ENCODE data around the gene KCNH4. TPM values are rescaled to one million over a fixed set of nuclear protein-coding genes. Genes with fewer than 3 reads are reported as not detected.

The KCNH4 gene
- total RNA-seq, 1 experiment from 2014 or later = 1.5 TPM

GRCh38 chr17:42160531-42160910 lies 20.4 kb downstream of the KCNH4 start:
- DNase-seq (ENCODE audit: low read depth, low spot score) (no peak), ATAC-seq (no peak)
- ChIA-PET CTCF (no interaction called here), POLR2A (no interaction called here)
- no TSS peak for BruUV-seq (replicated peaks)
- Histone ChIP-seq H3K27me3 (ENCODE audit: control insufficient read depth, insufficient read depth, low read length) (no peaks in the 10 kb centered on the region), H3K36me3 (ENCODE audit: control insufficient read depth, insufficient read depth, low read length) (no peaks in the 10 kb centered on the region), H3K4me1 (ENCODE audit: control insufficient read depth, insufficient read depth, low read length) (no peaks in the 10 kb centered on the region), H3K4me3 (ENCODE audit: low read depth in 2 of 2, low read length in 2 of 2) (no peak overlapping the region), H3K9me3 (ENCODE audit: control insufficient read depth, insufficient read depth, low read depth, low read length) (no peaks in the 10 kb centered on the region), H3K27ac (ENCODE audit: low read length) (no peak overlapping the region)
- TF ChIP-seq POLR2AphosphoS5 (IDR thresholded peaks at IDR 0.05; ENCODE audit: low read depth, low read length) (no peak), TCF7L2 (IDR thresholded peaks at IDR 0.05; ENCODE audit: low read depth, low read length) (no peak)
- TF ChIP-seq, protein P1, sequence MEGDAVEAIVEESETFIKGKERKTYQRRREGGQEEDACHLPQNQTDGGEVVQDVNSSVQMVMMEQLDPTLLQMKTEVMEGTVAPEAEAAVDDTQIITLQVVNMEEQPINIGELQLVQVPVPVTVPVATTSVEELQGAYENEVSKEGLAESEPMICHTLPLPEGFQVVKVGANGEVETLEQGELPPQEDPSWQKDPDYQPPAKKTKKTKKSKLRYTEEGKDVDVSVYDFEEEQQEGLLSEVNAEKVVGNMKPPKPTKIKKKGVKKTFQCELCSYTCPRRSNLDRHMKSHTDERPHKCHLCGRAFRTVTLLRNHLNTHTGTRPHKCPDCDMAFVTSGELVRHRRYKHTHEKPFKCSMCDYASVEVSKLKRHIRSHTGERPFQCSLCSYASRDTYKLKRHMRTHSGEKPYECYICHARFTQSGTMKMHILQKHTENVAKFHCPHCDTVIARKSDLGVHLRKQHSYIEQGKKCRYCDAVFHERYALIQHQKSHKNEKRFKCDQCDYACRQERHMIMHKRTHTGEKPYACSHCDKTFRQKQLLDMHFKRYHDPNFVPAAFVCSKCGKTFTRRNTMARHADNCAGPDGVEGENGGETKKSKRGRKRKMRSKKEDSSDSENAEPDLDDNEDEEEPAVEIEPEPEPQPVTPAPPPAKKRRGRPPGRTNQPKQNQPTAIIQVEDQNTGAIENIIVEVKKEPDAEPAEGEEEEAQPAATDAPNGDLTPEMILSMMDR (IDR thresholded peaks at IDR 0.05) = no peak
- in situ Hi-C loops (cut with HindIII; ENCODE audit: low pct_unique_long_range_greater_than_20kb, low sequenced_read_pairs) = no loop called here
- intact Hi-C loops (cut with micrococcal nuclease; ENCODE audit: unreplicated experiment) = no loop called here

GRCh38 chr17:42159796-42160530 lies 21.0 kb downstream of the KCNH4 start:
- Histone ChIP-seq H3K4me1 (ENCODE audit: control insufficient read depth, insufficient read depth, low read length) (no peaks in the 10 kb centered on the region), H3K27me3 (ENCODE audit: control insufficient read depth, insufficient read depth, low read length) (no peaks in the 10 kb centered on the region), H3K36me3 (ENCODE audit: control insufficient read depth, insufficient read depth, low read length) (no peaks in the 10 kb centered on the region), H3K9me3 (ENCODE audit: control insufficient read depth, insufficient read depth, low read depth, low read length) (no peaks in the 10 kb centered on the region), H3K27ac (ENCODE audit: low read length) (no peak overlapping the region), H3K4me3 (ENCODE audit: low read depth in 2 of 2, low read length in 2 of 2) (no peak overlapping the region)
- no peak for DNase-seq (ENCODE audit: low read depth, low spot score)
- ChIA-PET CTCF (no interaction called here), POLR2A (no interaction called here)
- no peak for ATAC-seq
- TF ChIP-seq, protein P2, sequence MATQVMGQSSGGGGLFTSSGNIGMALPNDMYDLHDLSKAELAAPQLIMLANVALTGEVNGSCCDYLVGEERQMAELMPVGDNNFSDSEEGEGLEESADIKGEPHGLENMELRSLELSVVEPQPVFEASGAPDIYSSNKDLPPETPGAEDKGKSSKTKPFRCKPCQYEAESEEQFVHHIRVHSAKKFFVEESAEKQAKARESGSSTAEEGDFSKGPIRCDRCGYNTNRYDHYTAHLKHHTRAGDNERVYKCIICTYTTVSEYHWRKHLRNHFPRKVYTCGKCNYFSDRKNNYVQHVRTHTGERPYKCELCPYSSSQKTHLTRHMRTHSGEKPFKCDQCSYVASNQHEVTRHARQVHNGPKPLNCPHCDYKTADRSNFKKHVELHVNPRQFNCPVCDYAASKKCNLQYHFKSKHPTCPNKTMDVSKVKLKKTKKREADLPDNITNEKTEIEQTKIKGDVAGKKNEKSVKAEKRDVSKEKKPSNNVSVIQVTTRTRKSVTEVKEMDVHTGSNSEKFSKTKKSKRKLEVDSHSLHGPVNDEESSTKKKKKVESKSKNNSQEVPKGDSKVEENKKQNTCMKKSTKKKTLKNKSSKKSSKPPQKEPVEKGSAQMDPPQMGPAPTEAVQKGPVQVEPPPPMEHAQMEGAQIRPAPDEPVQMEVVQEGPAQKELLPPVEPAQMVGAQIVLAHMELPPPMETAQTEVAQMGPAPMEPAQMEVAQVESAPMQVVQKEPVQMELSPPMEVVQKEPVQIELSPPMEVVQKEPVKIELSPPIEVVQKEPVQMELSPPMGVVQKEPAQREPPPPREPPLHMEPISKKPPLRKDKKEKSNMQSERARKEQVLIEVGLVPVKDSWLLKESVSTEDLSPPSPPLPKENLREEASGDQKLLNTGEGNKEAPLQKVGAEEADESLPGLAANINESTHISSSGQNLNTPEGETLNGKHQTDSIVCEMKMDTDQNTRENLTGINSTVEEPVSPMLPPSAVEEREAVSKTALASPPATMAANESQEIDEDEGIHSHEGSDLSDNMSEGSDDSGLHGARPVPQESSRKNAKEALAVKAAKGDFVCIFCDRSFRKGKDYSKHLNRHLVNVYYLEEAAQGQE (IDR thresholded peaks at IDR 0.05; ENCODE audit: insufficient read depth in 1 of 2, low read depth in 2 of 2, low read length in 1 of 2) = no peak
- TF ChIP-seq SIN3A (IDR thresholded peaks at IDR 0.05; ENCODE audit: borderline replicate concordance, insufficient read depth, low read depth, low read length) = no peak
- TF ChIP-seq POLR2AphosphoS5 (IDR thresholded peaks at IDR 0.05; ENCODE audit: low read depth, low read length) = no peak
- intact Hi-C loops (cut with micrococcal nuclease; ENCODE audit: unreplicated experiment) = no loop called here
- no TSS peak for BruUV-seq (replicated peaks)
- in situ Hi-C loops (cut with HindIII; ENCODE audit: low pct_unique_long_range_greater_than_20kb, low sequenced_read_pairs) = no loop called here

DNA sequence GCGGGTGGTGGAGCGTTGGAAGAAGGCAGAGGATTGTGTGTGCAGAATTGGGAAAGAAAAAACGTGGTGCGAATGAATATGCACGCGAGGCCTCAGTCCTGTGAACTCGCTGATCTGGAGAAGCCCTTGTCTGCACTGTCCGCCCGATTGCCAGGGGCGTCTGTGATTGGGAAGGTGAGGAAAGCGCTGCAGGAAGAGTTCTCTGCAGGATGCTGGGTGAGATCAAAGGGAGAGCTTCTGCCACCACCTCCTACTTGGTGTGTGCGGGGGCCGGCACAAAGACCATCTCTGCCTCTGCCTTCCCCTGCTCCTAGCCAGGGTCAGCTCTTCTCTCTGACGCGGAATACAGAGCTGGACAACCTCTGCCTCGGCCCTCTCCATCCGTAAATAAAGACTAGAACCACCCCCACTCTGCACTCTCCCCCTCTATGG lies 25.3 kb downstream of the KCNH4 start:
- intact Hi-C loops (cut with micrococcal nuclease; ENCODE audit: unreplicated experiment) (no loop called here), in situ Hi-C loops (cut with HindIII; ENCODE audit: low pct_unique_long_range_greater_than_20kb, low sequenced_read_pairs) (no loop called here)
- H3K27ac ChIP-seq (ENCODE audit: low read length) = peak overlapping the region; percentile 65
- POLR2A ChIA-PET = no interaction called here
- DNase-seq (ENCODE audit: low read depth, low spot score) = no peak
- CTCF ChIA-PET = no interaction called here
- ATAC-seq = no peak; the same call in 1 of the 2 replicates
- TF ChIP-seq, protein P2 (IDR thresholded peaks at IDR 0.05; ENCODE audit: insufficient read depth in 1 of 2, low read depth in 2 of 2, low read length in 1 of 2) = no peak
- TF ChIP-seq SIN3A (IDR thresholded peaks at IDR 0.05; ENCODE audit: borderline replicate concordance, insufficient read depth, low read depth, low read length) = no peak
- no peak for TF ChIP-seq TCF7L2 (IDR thresholded peaks at IDR 0.05; ENCODE audit: low read depth, low read length)
- TF ChIP-seq, protein P1 (IDR thresholded peaks at IDR 0.05) = no peak
- no peak for TF ChIP-seq POLR2AphosphoS5 (IDR thresholded peaks at IDR 0.05; ENCODE audit: low read depth, low read length)
- H3K36me3 ChIP-seq (ENCODE audit: control insufficient read depth, insufficient read depth, low read length) = no peaks in the 10 kb centered on the region; the same call in 1 of the 2 replicates
- H3K4me1 ChIP-seq (ENCODE audit: control insufficient read depth, insufficient read depth, low read length) = no peaks in the 10 kb centered on the region
- H3K9me3 ChIP-seq (ENCODE audit: control insufficient read depth, insufficient read depth, low read depth, low read length) = no peaks in the 10 kb centered on the region
- no TSS peak for BruUV-seq (replicated peaks)
- H3K27me3 ChIP-seq (ENCODE audit: control insufficient read depth, insufficient read depth, low read length) = no peaks in the 10 kb centered on the region
- H3K4me3 ChIP-seq (ENCODE audit: low read depth in 2 of 2, low read length in 2 of 2) = peak overlapping the region; percentile 62 to 98

Measured in Panc1 (cell line).